Measurements from ENCODE around the gene KCNJ12.
"Not testable (repeated sequence)": the region's sequence is repeated elsewhere in the genome, so short reads cannot be mapped to it uniquely, and the experiment has no call there.

KCNJ12 gene

GRCh38 chr17:21421421-21422310, 45.5 kb downstream of the KCNJ12 start:
- H3K4me1 ChIP-seq (ENCODE audit: control insufficient read depth, insufficient read depth, low read length); H3K27ac ChIP-seq (ENCODE audit: insufficient read depth, low read depth, low read length, poor library complexity, severe bottlenecking); H3K9me3 ChIP-seq (ENCODE audit: control insufficient read depth, low read length); H3K4me3 ChIP-seq (ENCODE audit: insufficient read depth, low read depth, low read length); H3K27me3 ChIP-seq (ENCODE audit: control insufficient read depth, insufficient read depth, low read length, poor library complexity, severe bottlenecking); H3K36me3 ChIP-seq (ENCODE audit: control insufficient read depth, insufficient read depth, low read length): not testable (repeated sequence)
- 86 to 87% methylated on average over 20 of the region's 20 CpGs for WGBS, 2 experiments

- not testable (repeated sequence) for H3K27ac ChIP-seq (ENCODE audit: insufficient read depth, low read depth, low read length, poor library complexity, severe bottlenecking); H3K36me3 ChIP-seq (ENCODE audit: control insufficient read depth, insufficient read depth, low read length); H3K4me3 ChIP-seq (ENCODE audit: insufficient read depth, low read depth, low read length); H3K27me3 ChIP-seq (ENCODE audit: control insufficient read depth, insufficient read depth, low read length, poor library complexity, severe bottlenecking); H3K9me3 ChIP-seq (ENCODE audit: control insufficient read depth, low read length); H3K4me1 ChIP-seq (ENCODE audit: control insufficient read depth, insufficient read depth, low read length)
- WGBS, 2 experiments: 88 to 91% methylated on average over 9 to 10 of the region's 14 CpGs
These were observed 46.4 kb downstream of the KCNJ12 start for GRCh38 chr17:21422311-21423189.

- H3K27ac ChIP-seq (ENCODE audit: insufficient read depth, low read depth, low read length, poor library complexity, severe bottlenecking); H3K9me3 ChIP-seq (ENCODE audit: control insufficient read depth, low read length); H3K4me3 ChIP-seq (ENCODE audit: insufficient read depth, low read depth, low read length); H3K27me3 ChIP-seq (ENCODE audit: control insufficient read depth, insufficient read depth, low read length, poor library complexity, severe bottlenecking); H3K4me1 ChIP-seq (ENCODE audit: control insufficient read depth, insufficient read depth, low read length); H3K36me3 ChIP-seq (ENCODE audit: control insufficient read depth, insufficient read depth, low read length): not testable (repeated sequence)
- WGBS, 2 experiments: 93 to 94% methylated on average over 9 of the region's 9 CpGs
These were observed 47.0 kb downstream of the KCNJ12 start for GRCh38 chr17:21423190-21423493.

GRCh38 chr17:21424697-21425096, 48.5 kb downstream of the KCNJ12 start:
- H3K4me3 ChIP-seq (ENCODE audit: insufficient read depth, low read depth, low read length); H3K27ac ChIP-seq (ENCODE audit: insufficient read depth, low read depth, low read length, poor library complexity, severe bottlenecking); H3K4me1 ChIP-seq (ENCODE audit: control insufficient read depth, insufficient read depth, low read length); H3K27me3 ChIP-seq (ENCODE audit: control insufficient read depth, insufficient read depth, low read length, poor library complexity, severe bottlenecking); H3K9me3 ChIP-seq (ENCODE audit: control insufficient read depth, low read length); H3K36me3 ChIP-seq (ENCODE audit: control insufficient read depth, insufficient read depth, low read length): not testable (repeated sequence)
- WGBS, 2 experiments: 84 to 86% methylated on average over 7 of the region's 7 CpGs

- Histone ChIP-seq H3K27ac (ENCODE audit: insufficient read depth, low read depth, low read length, poor library complexity, severe bottlenecking) (no peak overlapping the region), H3K4me3 (ENCODE audit: insufficient read depth, low read depth, low read length) (no peak overlapping the region), H3K4me1 (ENCODE audit: control insufficient read depth, insufficient read depth, low read length) (no peaks in the 10 kb centered on the region), H3K27me3 (ENCODE audit: control insufficient read depth, insufficient read depth, low read length, poor library complexity, severe bottlenecking) (no peaks in the 10 kb centered on the region), H3K9me3 (ENCODE audit: control insufficient read depth, low read length) (no peaks in the 10 kb centered on the region), H3K36me3 (ENCODE audit: control insufficient read depth, insufficient read depth, low read length) (no peaks in the 10 kb centered on the region)
- 88 to 90% methylated on average over 10 of the region's 10 CpGs for WGBS, 2 experiments
These were observed 49.2 kb downstream of the KCNJ12 start for GRCh38 chr17:21425321-21425720.

GRCh38 chr17:21425736-21426135, 49.6 kb downstream of the KCNJ12 start:
- no peak overlapping the region for H3K4me3 ChIP-seq (ENCODE audit: insufficient read depth, low read depth, low read length)
- no peaks in the 10 kb centered on the region for H3K9me3 ChIP-seq (ENCODE audit: control insufficient read depth, low read length)
- H3K27ac ChIP-seq (ENCODE audit: insufficient read depth, low read depth, low read length, poor library complexity, severe bottlenecking): no peak overlapping the region
- no peaks in the 10 kb centered on the region for H3K4me1 ChIP-seq (ENCODE audit: control insufficient read depth, insufficient read depth, low read length)
- H3K36me3 ChIP-seq (ENCODE audit: control insufficient read depth, insufficient read depth, low read length): no peaks in the 10 kb centered on the region
- no peaks in the 10 kb centered on the region for H3K27me3 ChIP-seq (ENCODE audit: control insufficient read depth, insufficient read depth, low read length, poor library complexity, severe bottlenecking)
- WGBS, 2 experiments: 78 to 84% methylated on average over 4 of the region's 4 CpGs

GRCh38 chr17:21426246-21426645, 50.1 kb downstream of the KCNJ12 start:
- not testable (repeated sequence) for H3K36me3 ChIP-seq (ENCODE audit: control insufficient read depth, insufficient read depth, low read length)
- 86 to 89% methylated on average over 8 of the region's 8 CpGs for WGBS, 2 experiments

GRCh38 chr17:21426876-21427275, 50.7 kb downstream of the KCNJ12 start:
- not testable (repeated sequence) for H3K27ac ChIP-seq (ENCODE audit: insufficient read depth, low read depth, low read length, poor library complexity, severe bottlenecking); H3K36me3 ChIP-seq (ENCODE audit: control insufficient read depth, insufficient read depth, low read length); H3K27me3 ChIP-seq (ENCODE audit: control insufficient read depth, insufficient read depth, low read length, poor library complexity, severe bottlenecking); H3K9me3 ChIP-seq (ENCODE audit: control insufficient read depth, low read length); H3K4me1 ChIP-seq (ENCODE audit: control insufficient read depth, insufficient read depth, low read length); H3K4me3 ChIP-seq (ENCODE audit: insufficient read depth, low read depth, low read length)
- WGBS, 2 experiments: 86 to 88% methylated on average over 7 of the region's 8 CpGs

More at GRCh38 chr17:21426246-21426645, 50.1 kb downstream of the KCNJ12 start:
- not testable (repeated sequence) for H3K27me3 ChIP-seq (ENCODE audit: control insufficient read depth, insufficient read depth, low read length, poor library complexity, severe bottlenecking); H3K27ac ChIP-seq (ENCODE audit: insufficient read depth, low read depth, low read length, poor library complexity, severe bottlenecking); H3K4me1 ChIP-seq (ENCODE audit: control insufficient read depth, insufficient read depth, low read length); H3K9me3 ChIP-seq (ENCODE audit: control insufficient read depth, low read length); H3K4me3 ChIP-seq (ENCODE audit: insufficient read depth, low read depth, low read length)

GRCh38 chr17:21427727-21428126, 51.6 kb downstream of the KCNJ12 start:
- not testable (repeated sequence) for H3K36me3 ChIP-seq (ENCODE audit: control insufficient read depth, insufficient read depth, low read length); H3K4me3 ChIP-seq (ENCODE audit: insufficient read depth, low read depth, low read length); H3K4me1 ChIP-seq (ENCODE audit: control insufficient read depth, insufficient read depth, low read length); H3K27ac ChIP-seq (ENCODE audit: insufficient read depth, low read depth, low read length, poor library complexity, severe bottlenecking); H3K9me3 ChIP-seq (ENCODE audit: control insufficient read depth, low read length); H3K27me3 ChIP-seq (ENCODE audit: control insufficient read depth, insufficient read depth, low read length, poor library complexity, severe bottlenecking)
- WGBS, 2 experiments: no CpG with 5 or more reads among the region's 3 CpGs

- H3K27me3 ChIP-seq (ENCODE audit: control insufficient read depth, insufficient read depth, low read length, poor library complexity, severe bottlenecking); H3K4me1 ChIP-seq (ENCODE audit: control insufficient read depth, insufficient read depth, low read length); H3K4me3 ChIP-seq (ENCODE audit: insufficient read depth, low read depth, low read length); H3K9me3 ChIP-seq (ENCODE audit: control insufficient read depth, low read length); H3K36me3 ChIP-seq (ENCODE audit: control insufficient read depth, insufficient read depth, low read length); H3K27ac ChIP-seq (ENCODE audit: insufficient read depth, low read depth, low read length, poor library complexity, severe bottlenecking): not testable (repeated sequence)
- WGBS, 2 experiments: 83 to 93% methylated on average over 5 of the region's 5 CpGs
These were observed 52.7 kb downstream of the KCNJ12 start for GRCh38 chr17:21428752-21429424.

Measured in ectodermal cell (in vitro differentiated cells).